Hematopoietic multipotent progenitor cell (in vitro differentiated cells): ENCODE measurements around the gene MED12L. TPM values are rescaled to one million over a fixed set of nuclear protein-coding genes. Genes with fewer than 3 reads are reported as not detected.

Source experiments
- DNase-seq, 3 donors: peaks; one replicate each; pipeline ENCODE4 v3.0.0-alpha.2; 2011 to 2015; ENCODE audit warnings: low read depth in 2 of 3, low spot score in 2 of 3
- small RNA-seq: library from RNA; depleted of rRNA; stranded (forward); fragments of <200 nt; gene quantifications from one replicate; pipeline ENCODE3, GENCODE V24; 2012
- total RNA-seq: library from RNA; depleted of rRNA; stranded (reverse); fragments of >200 nt; gene quantifications from one replicate; pipeline ENCODE4 v1.2.3, GENCODE V29; 2012

MED12L gene
- total RNA-seq, 1 donor, result 47.9 TPM

GRCh38 chr3:151478335-151478697 is 392.9 kb downstream of the MED12L start:
- no peak for DNase-seq

GRCh38 chr3:151479452-151479851 is 394.0 kb downstream of the MED12L start:
- no peak for DNase-seq

GRCh38 chr3:151480492-151480891 is 395.0 kb downstream of the MED12L start:
- no peak for DNase-seq

DNA sequence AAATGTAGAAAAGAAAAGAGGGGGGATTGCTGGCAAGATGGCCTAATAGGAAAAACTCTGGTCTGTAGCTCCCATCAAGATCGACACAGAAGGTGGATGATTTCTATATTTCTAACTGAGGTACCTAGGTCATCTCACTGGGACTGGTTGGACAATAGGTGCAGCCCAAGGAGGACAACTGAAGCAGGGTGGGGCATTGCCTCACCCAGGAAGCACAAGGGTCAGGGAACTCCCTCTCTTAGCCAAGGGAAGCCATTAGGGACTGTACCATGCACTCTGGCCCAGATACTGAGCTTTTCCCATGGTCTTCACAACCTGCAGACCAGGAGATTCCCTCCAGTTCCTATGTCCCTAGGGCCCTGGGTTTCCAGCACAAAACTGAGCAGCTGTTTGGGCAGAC is 398.0 kb downstream of the MED12L start:
- DNase-seq, result no peak

GRCh38 chr3:151483961-151484520 is 398.6 kb downstream of the MED12L start:
- no peak for DNase-seq

Small RNA genes lying within 50 kb of the gene (small RNA-seq; reads per million reads assigned to genes)
- not detected for gene RNA5SP145

Other genes with a start within 250 kb of the MED12L start
- not detected for gene MINDY4B, start 180.2 kb upstream of the MED12L start, total RNA-seq
- gene CLRN1, start 112.9 kb upstream of the MED12L start, total RNA-seq, result not detected
- gene GPR171, start 117.6 kb downstream of the MED12L start, total RNA-seq, result under 0.01 TPM
- 1.1 TPM for gene P2RY14, start 192.9 kb downstream of the MED12L start, total RNA-seq
- not detected for gene GPR87, start 231.2 kb downstream of the MED12L start, total RNA-seq
- gene P2RY13, start 243.9 kb downstream of the MED12L start, total RNA-seq, result 0.81 TPM